Activated CD8-positive, alpha-beta memory T cell treated with anti-CD3 and anti-CD28 coated beads, Interleukin-2, amount 50 U/mL, for 24 hours (primary cell): ENCODE data around the gene ATRNL1.

Source experiments
- DNase-seq: peaks from one replicate; pipeline ENCODE4 v3.0.0-alpha.2; 2020; ENCODE audit errors: extremely low read depth

The ATRNL1 gene

GRCh38 chr10:115980470-115980869 lies 887.3 kb downstream of the ATRNL1 start:
- no peak for DNase-seq

- no peak for DNase-seq
Measured at GRCh38 chr10:115981081-115981480, 887.9 kb downstream of the ATRNL1 start.

GRCh38 chr10:115982076-115982475 lies 888.9 kb downstream of the ATRNL1 start:
- DNase-seq = no peak

- no peak for DNase-seq
Measured at GRCh38 chr10:115982526-115982925, 889.4 kb downstream of the ATRNL1 start.

- no peak for DNase-seq
Measured at GRCh38 chr10:115985786-115986185, 892.6 kb downstream of the ATRNL1 start.

GRCh38 chr10:115988380-115988779 lies 895.2 kb downstream of the ATRNL1 start:
- DNase-seq = no peak

- DNase-seq = no peak
Measured at GRCh38 chr10:115989621-115990020, 896.5 kb downstream of the ATRNL1 start.

- DNase-seq = no peak
Measured at GRCh38 chr10:115992236-115992986, 899.2 kb downstream of the ATRNL1 start.

- DNase-seq = no peak
Measured at GRCh38 chr10:115996031-115996430, 902.9 kb downstream of the ATRNL1 start.

GRCh38 chr10:115998301-115998700 lies 905.1 kb downstream of the ATRNL1 start:
- no peak for DNase-seq
